CD4-positive, alpha-beta memory T cell (primary cell): ENCODE measurements around the gene ACTR3. TPM values are rescaled to one million over a fixed set of nuclear protein-coding genes. Genes with fewer than 3 reads are reported as not detected.
"Not testable (repeated sequence)": the region's sequence is repeated elsewhere in the genome, so short reads cannot be mapped to it uniquely, and the experiment has no call there.

ENCODE experiments used
- CTCF ChIA-PET: fragments of 350-600 bp; sonication (Branson Sonifier 250); formaldehyde crosslinking; loops from one replicate; lab custom pipeline; 2021; ENCODE audit warnings: inconsistent platforms; ENCODE audit not compliant: partially characterized antibody; lab: Charles Lee
- POLR2A ChIA-PET: fragments of 350-600 bp; sonication (Branson Sonifier 250); formaldehyde crosslinking; loops from one replicate; lab custom pipeline; 2021; ENCODE audit not compliant: partially characterized antibody; lab: Charles Lee
- DNase-seq, 5 donors: peaks; one replicate each; pipeline versions ENCODE4 v3.0.0 to v3.0.0-alpha.2; 2020 to 2022; ENCODE audit warnings: mixed read lengths in 1 of 5
- H3K27ac ChIP-seq: one replicate; pipeline ENCODE4 v1.7.0; 2013; ENCODE audit warnings: low read depth, low read length
- H3K27me3 ChIP-seq: 2 replicates; pipeline ENCODE4 v1.7.0; 2013; ENCODE audit warnings: mild to moderate bottlenecking, low read length, moderate library complexity; ENCODE audit not compliant: insufficient read depth
- H3K36me3 ChIP-seq: 2 replicates; pipeline ENCODE4 v1.7.0; 2013; ENCODE audit warnings: mild to moderate bottlenecking, low read length, moderate library complexity; ENCODE audit not compliant: insufficient read depth
- H3K4me1 ChIP-seq: 2 replicates; pipeline ENCODE4 v1.7.0; 2013; ENCODE audit warnings: mild to moderate bottlenecking, low read length, moderate library complexity; ENCODE audit not compliant: insufficient read depth
- H3K4me3 ChIP-seq, 2 donors: one replicate each; pipeline ENCODE4 v1.7.0; 2013; ENCODE audit warnings: low read length in 2 of 2, mild to moderate bottlenecking in 1 of 2
- H3K9me3 ChIP-seq, 2 donors: one replicate each; pipeline ENCODE4 v1.7.0; 2013; ENCODE audit warnings: low read length in 2 of 2, control low read depth in 1 of 2; ENCODE audit not compliant: control insufficient read depth in 1 of 2
- H3K27ac Mint-ChIP-seq, 7 donors: one replicate each; pipeline ENCODE4 v1.8.0; 2020 to 2021; ENCODE audit warnings: mixed read lengths in 7 of 7, mild to moderate bottlenecking in 6 of 7, inconsistent platforms in 3 of 7, moderate library complexity in 3 of 7
- H3K27me3 Mint-ChIP-seq, 2 donors: one replicate each; pipeline ENCODE4 v1.8.0; 2020 to 2021; ENCODE audit warnings: mixed read lengths in 2 of 2
- H3K36me3 Mint-ChIP-seq, 2 donors: one replicate each; pipeline ENCODE4 v1.8.0; 2020 to 2021; ENCODE audit warnings: mixed read lengths in 2 of 2, inconsistent platforms in 1 of 2, mild to moderate bottlenecking in 1 of 2
- H3K4me1 Mint-ChIP-seq, 4 donors: one replicate each; pipeline ENCODE4 v1.8.0; 2020 to 2021; ENCODE audit warnings: mixed read lengths in 4 of 4, mild to moderate bottlenecking in 1 of 4
- H3K4me3 Mint-ChIP-seq, 8 donors: one replicate each; pipeline ENCODE4 v1.8.0; 2020 to 2021; ENCODE audit warnings: mixed read lengths in 8 of 8, mild to moderate bottlenecking in 7 of 8, moderate library complexity in 6 of 8, inconsistent platforms in 3 of 8
- H3K9me3 Mint-ChIP-seq, 8 donors: one replicate each; pipeline ENCODE4 v1.8.0; 2020 to 2021; ENCODE audit warnings: mixed read lengths in 8 of 8, mild to moderate bottlenecking in 5 of 8, inconsistent platforms in 3 of 8, moderate library complexity in 1 of 8
- intact Hi-C: fragments of 100-400 bp; cut with micrococcal nuclease; formaldehyde crosslinking; loops from one replicate; pipeline ENCODE4 v1.15.1; 2023
- polyA plus RNA-seq, 2 donors: library from polyadenylated mRNA; unstranded; fragments of 300-500 nt; fragmentation: Illumina TruSeq; gene quantifications; one replicate each; pipeline ENCODE4 v1.2.3, GENCODE V29; 2021
- total RNA-seq, 2 experiments: library from RNA; stranded (reverse); gene quantifications; one replicate each; pipeline ENCODE4 v1.2.3, GENCODE V29; 2021

Gene ACTR3
- total RNA-seq, result 100 to 1,000 TPM; 247 to 251 TPM
- 100 to 1,000 TPM; 541 to 567 TPM for polyA plus RNA-seq

- Histone ChIP-seq H3K27me3 (no peaks in the 10 kb centered on the region), H3K4me1 (peaks cover 75% of the 10 kb centered on the region), H3K9me3 (no peaks in the 10 kb centered on the region), H3K27ac (peak within 1 kb of the TSS; percentile 93), H3K4me3 (peak within 1 kb of the TSS; percentile 80 to 93), H3K36me3 (no peaks in the 10 kb centered on the region)
- H3K27ac Mint-ChIP-seq, result peak within 1 kb of the TSS; percentile 89 to 100 (median 98)
- ChIA-PET POLR2A (interaction anchor here (0.7 to 2.0 kb wide), 7 partner anchors 10 to 713 kb away, joined by 3 to 16 read pairs (median 4); partner anchors contain the start of gene SLC35F5), CTCF (interaction anchor here (1.0 kb wide), 1 partner anchor 40 kb away, joined by 3 read pairs; no protein-coding TSS in a partner anchor)
- DNase-seq, result peak; percentile 98 to 99 (median 99)
- no peaks in the 10 kb centered on the region for H3K27me3 Mint-ChIP-seq
- H3K36me3 Mint-ChIP-seq, result peaks cover 19 to 36% of the 10 kb centered on the region in 2 donors
- H3K9me3 Mint-ChIP-seq, result no peaks in the 10 kb centered on the region
- intact Hi-C loops, result loop anchor here (1.0 to 5.0 kb wide), 6 partner anchors 13 to 1835 kb away; partner anchors contain the start of genes SLC35F5 and TMEM87B
- H3K4me1 Mint-ChIP-seq, result peaks cover 62 to 88% (median 72%) of the 10 kb centered on the region in 4 donors
- H3K4me3 Mint-ChIP-seq, result peak within 1 kb of the TSS; percentile 97 to 100 (median 99)
These were observed at the start of gene ACTR3 for GRCh38 chr2:113889471-113890252. Gene ACTR3 (plus strand): TSS chr2:113890089. CDS start chr2:113890280, 191 bp downstream.

GRCh38 chr2:113840518-113840917 is 49.4 kb upstream of the ACTR3 start:
- Mint-ChIP-seq H3K27me3 (no peaks in the 10 kb centered on the region), H3K4me1 (no peaks in the 10 kb centered on the region), H3K27ac (no peak overlapping the region), H3K9me3 (peaks cover 0 to 2% (median 0%) of the 10 kb centered on the region in 8 donors), H3K36me3 (peaks cover 8 to 36% of the 10 kb centered on the region in 2 donors), H3K4me3 (no peak overlapping the region)
- no peak overlapping the region for H3K4me3 ChIP-seq
- H3K36me3 ChIP-seq, result no peaks in the 10 kb centered on the region
- H3K27ac ChIP-seq, result no peak overlapping the region
- no peaks in the 10 kb centered on the region for H3K9me3 ChIP-seq
- intact Hi-C loops, result no loop called here
- no peaks in the 10 kb centered on the region for H3K27me3 ChIP-seq
- CTCF ChIA-PET, result no interaction called here
- H3K4me1 ChIP-seq, result no peaks in the 10 kb centered on the region
- POLR2A ChIA-PET, result no interaction called here
- no peak for DNase-seq

GRCh38 chr2:113842919-113843736 is 46.8 kb upstream of the ACTR3 start:
- no peaks in the 10 kb centered on the region for H3K27me3 Mint-ChIP-seq
- Histone ChIP-seq H3K4me1 (no peaks in the 10 kb centered on the region), H3K9me3 (no peaks in the 10 kb centered on the region), H3K36me3 (no peaks in the 10 kb centered on the region), H3K27ac (no peak overlapping the region), H3K4me3 (no peak overlapping the region), H3K27me3 (no peaks in the 10 kb centered on the region)
- peaks cover 20 to 59% of the 10 kb centered on the region in 2 donors for H3K36me3 Mint-ChIP-seq
- ChIA-PET CTCF (no interaction called here), POLR2A (no interaction called here)
- no peak for DNase-seq
- H3K4me3 Mint-ChIP-seq, result no peak overlapping the region
- no peaks in the 10 kb centered on the region for H3K4me1 Mint-ChIP-seq
- peaks cover 0 to 9% (median 4%) of the 10 kb centered on the region in 8 donors for H3K9me3 Mint-ChIP-seq
- H3K27ac Mint-ChIP-seq, result no peak overlapping the region
- intact Hi-C loops, result no loop called here

GRCh38 chr2:113843737-113844050 is 46.2 kb upstream of the ACTR3 start:
- intact Hi-C loops, H3K4me3 Mint-ChIP-seq, POLR2A ChIA-PET, H3K4me1 ChIP-seq, H3K4me1 Mint-ChIP-seq, H3K9me3 Mint-ChIP-seq, CTCF ChIA-PET, H3K27me3 Mint-ChIP-seq, H3K4me3 ChIP-seq, H3K27ac Mint-ChIP-seq, H3K27me3 ChIP-seq, DNase-seq, H3K9me3 ChIP-seq, H3K36me3 ChIP-seq, H3K27ac ChIP-seq: not testable (repeated sequence)
- H3K36me3 Mint-ChIP-seq, result peaks cover 20 to 61% of the 10 kb centered on the region in 2 donors

- Mint-ChIP-seq H3K27me3 (no peaks in the 10 kb centered on the region), H3K4me3 (no peak overlapping the region), H3K9me3 (peaks cover 0 to 9% (median 4%) of the 10 kb centered on the region in 8 donors), H3K27ac (no peak overlapping the region), H3K4me1 (no peaks in the 10 kb centered on the region), H3K36me3 (peaks cover 20 to 58% of the 10 kb centered on the region in 2 donors)
- Histone ChIP-seq H3K4me3 (no peak overlapping the region), H3K9me3 (no peaks in the 10 kb centered on the region), H3K27me3 (no peaks in the 10 kb centered on the region), H3K27ac (no peak overlapping the region), H3K4me1 (no peaks in the 10 kb centered on the region), H3K36me3 (no peaks in the 10 kb centered on the region)
- ChIA-PET POLR2A (no interaction called here), CTCF (no interaction called here)
- intact Hi-C loops, result no loop called here
- no peak for DNase-seq
These were observed 44.6 kb upstream of the ACTR3 start for GRCh38 chr2:113845261-113845660.

GRCh38 chr2:113845796-113846195 is 44.1 kb upstream of the ACTR3 start:
- H3K4me3 ChIP-seq, H3K27ac ChIP-seq, H3K27ac Mint-ChIP-seq, CTCF ChIA-PET, DNase-seq, H3K36me3 ChIP-seq, H3K9me3 Mint-ChIP-seq, H3K27me3 Mint-ChIP-seq, H3K4me1 ChIP-seq, H3K9me3 ChIP-seq, H3K4me1 Mint-ChIP-seq, intact Hi-C loops, H3K27me3 ChIP-seq, POLR2A ChIA-PET, H3K4me3 Mint-ChIP-seq: not testable (repeated sequence)
- peaks cover 20 to 57% of the 10 kb centered on the region in 2 donors for H3K36me3 Mint-ChIP-seq

- H3K9me3 Mint-ChIP-seq, result peaks cover 0 to 9% (median 4%) of the 10 kb centered on the region in 8 donors
- no peak for DNase-seq
- H3K4me1 Mint-ChIP-seq, result no peaks in the 10 kb centered on the region
- H3K36me3 Mint-ChIP-seq, result peaks cover 20 to 58% of the 10 kb centered on the region in 2 donors
- no peaks in the 10 kb centered on the region for H3K4me1 ChIP-seq
- H3K27ac ChIP-seq, result no peak overlapping the region
- H3K36me3 ChIP-seq, result no peaks in the 10 kb centered on the region
- H3K27me3 Mint-ChIP-seq, result no peaks in the 10 kb centered on the region
- ChIA-PET POLR2A (no interaction called here), CTCF (no interaction called here)
- no peak overlapping the region for H3K4me3 ChIP-seq
- H3K27me3 ChIP-seq, result no peaks in the 10 kb centered on the region
- no peak overlapping the region for H3K27ac Mint-ChIP-seq
- H3K9me3 ChIP-seq, result no peaks in the 10 kb centered on the region
- H3K4me3 Mint-ChIP-seq, result no peak overlapping the region
- intact Hi-C loops, result no loop called here
These were observed 43.5 kb upstream of the ACTR3 start for GRCh38 chr2:113846429-113846828.
